GM19452 (cell line): ENCODE results near the gene NTN3.
"Not testable (repeated sequence)": the region's sequence is repeated elsewhere in the genome, so short reads cannot be mapped to it uniquely, and the experiment has no call there.

Experiments used
- ATAC-seq: cut with Tn5 transposase; IDR thresholded peaks from one replicate; pipeline ENCODE4 v1.9.1; 2021; ENCODE audit not compliant: unreplicated experiment

The NTN3 gene

DNA sequence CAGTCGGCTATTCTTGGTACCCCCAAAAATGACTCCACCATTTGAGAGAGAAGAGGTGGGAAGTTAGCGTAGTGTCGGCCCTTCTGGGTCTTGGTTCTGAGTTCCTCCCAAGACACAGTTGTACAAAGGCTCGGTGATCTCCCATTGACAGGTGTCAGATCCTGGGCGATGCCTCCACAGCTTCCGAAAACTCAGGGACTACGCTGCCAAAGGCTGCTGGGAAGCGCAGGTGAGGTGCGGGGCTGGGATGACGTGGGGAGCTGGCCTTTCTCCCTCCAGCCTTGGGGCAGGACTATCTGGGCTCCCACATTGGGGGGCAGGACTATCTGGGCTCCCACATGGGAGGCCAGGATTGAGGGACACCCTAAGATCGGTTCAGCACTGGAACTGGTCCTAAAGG is 31.5 kb upstream of the NTN3 start:
- ATAC-seq: no peak

DNA sequence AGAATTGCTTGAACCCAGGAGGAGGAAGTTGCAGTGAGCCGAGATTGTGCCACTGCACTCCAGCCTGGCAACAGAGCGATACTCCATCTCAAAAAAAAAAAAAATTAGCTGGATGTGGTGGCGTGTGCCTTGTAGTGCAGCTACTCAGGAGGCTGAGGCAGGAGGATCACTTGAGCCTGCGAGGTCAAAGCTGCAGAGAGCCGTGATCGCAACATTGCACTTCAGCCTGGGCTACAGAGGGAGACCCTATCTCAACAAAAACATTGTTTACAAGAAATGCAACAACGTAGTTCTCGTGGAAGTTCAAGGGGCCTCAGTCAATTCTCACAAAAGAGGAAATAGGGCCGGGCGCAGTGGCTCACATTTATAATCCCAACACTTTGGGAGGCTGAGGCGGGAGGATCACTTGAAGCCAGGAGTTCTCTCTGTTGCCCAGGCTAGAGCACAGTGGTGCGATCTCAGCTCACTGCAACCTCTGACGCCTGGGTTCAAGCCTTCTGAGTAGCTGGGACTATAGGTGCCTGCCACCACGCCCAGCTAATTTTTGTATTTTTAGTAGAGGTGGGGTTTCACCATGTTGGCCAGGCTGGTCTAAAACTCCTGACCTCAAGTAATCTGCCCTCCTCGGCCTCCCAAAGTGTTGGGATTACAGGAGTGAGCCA is 29.8 kb upstream of the NTN3 start:
- not testable (repeated sequence) for ATAC-seq

DNA sequence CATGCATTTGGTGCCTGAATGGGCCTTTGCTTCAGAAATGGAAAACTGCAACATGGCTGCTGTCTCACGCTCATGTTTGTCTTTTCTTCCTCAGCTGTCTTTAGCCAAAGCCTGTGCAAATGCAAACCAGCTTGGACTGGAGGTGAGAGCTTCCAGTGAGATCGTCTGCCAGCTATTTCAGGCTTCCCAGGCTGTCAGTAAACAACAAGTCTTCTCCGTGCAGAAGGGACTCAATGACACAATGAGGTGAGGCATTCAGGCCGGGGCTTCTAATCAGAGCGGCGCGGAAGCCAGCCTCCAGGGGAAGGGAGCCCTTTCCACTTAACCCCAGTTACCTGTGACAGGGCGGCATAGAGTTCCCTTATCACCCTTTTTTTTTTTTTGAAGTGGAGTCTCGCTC is 27.5 kb upstream of the NTN3 start:
- ATAC-seq: no peak

DNA sequence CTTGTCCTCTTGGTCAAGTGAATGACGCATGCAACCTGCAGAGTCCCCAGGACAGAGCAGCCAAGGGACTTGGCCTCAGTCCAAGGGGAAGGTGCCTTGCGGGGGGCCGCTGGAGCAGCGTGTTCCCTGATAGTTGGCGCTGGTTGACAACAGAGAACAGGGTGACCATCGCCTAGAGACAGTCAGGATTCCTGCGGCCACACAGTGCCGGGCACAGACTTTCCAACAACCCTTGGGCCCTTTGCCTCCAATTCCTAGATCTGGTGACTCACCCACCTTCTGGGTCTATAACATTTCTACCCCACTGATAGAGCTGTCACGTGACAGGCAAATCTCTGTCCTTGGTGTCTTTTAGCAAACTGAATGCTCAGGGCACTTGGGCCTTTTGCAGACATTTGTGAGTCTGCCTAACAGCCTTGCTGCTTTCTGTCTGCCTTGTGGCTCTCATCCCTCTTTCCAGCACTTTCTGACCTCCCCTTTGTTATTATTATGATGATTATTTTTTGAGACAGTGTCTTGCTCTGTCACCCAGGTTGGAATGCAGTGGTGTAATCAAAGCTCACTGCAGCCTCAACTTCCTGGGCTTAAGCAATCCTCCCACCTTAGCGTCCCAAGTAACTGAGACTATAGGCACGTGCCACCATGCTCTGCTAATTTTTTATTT is 23.0 kb upstream of the NTN3 start:
- no peak for ATAC-seq

DNA sequence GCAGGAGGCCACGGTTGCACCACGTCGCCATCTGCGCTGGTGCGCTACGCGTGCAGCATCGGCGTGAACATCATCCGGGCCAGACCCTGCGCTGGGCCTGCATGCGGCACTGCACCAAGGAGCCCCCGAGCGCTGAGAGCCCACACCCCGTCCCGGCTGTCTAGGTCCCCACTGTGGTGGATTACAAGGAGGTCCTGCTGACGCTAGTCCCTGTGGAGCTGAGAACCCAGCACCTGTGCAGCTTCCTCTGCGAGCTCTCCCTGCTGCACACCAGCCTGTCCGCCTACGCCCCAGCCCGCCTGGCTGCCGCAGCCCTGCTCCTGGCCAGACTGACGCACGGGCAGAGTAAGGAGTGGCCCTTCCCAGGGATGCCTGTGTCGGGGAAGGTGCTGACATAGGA is 22.0 kb upstream of the NTN3 start:
- ATAC-seq: no peak

DNA sequence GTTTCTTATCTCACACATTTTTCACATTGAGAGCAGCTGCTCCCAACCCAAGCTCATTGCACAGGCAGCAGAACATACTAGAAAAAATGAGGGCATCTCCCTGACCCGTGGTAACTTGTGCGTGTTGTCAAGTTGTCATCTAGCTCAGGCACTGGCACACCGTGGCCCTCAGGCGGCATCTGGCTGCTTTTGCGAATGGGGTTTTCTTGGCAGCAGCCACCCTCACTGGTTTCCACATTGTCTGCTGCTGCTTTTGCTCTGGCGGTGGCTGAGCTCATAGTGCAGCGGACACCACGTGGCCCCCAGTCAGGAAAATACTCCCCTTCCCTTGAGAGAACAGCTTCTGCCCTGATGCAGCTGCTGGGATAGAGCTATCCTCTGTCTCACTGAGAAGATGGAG is 20.6 kb upstream of the NTN3 start:
- ATAC-seq: no peak

DNA sequence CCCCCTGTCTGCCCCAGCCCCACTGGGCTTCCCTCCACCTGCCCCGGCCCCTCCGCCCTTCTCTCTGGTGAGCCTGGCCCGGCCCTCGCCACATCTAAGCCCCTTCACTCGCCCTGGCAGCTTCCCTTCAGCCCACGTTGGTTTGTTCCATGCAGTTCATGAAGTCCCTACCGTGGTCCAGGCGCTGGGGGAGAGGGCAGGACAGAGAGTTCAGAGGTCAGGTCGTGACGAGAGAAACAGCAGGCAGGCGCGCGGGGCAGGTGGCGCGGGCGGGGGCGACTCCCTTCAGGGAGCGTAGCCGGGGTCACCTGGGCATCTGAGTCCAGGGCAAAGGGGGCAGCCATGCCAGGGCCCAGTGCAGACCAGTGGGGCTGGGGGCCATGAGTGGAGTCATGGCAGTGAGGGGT is 20.1 kb upstream of the NTN3 start:
- ATAC-seq: no peak

DNA sequence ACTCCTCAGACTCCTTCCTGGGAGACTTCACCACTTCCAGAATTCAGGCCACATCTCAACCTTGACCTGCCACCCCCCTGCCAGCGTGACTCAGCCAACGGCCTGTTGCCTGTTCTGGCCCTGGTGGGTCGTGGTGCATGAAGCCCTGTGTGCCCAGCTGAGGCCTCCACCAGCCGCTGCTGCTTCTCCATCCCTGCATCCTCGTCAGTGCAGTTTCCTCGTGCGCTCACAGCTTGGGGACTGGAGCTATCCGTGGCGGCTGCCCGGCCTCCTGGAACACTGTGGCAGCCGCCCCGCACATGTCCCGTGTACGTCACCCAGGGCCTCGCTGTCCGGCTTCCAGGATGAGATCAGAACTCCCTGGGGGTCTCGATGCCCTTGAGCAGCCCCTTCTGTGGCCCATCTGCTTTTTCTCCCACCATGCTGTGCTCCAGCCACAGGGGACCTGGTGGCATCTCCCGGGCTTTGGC is 19.2 kb upstream of the NTN3 start:
- ATAC-seq: no peak

DNA sequence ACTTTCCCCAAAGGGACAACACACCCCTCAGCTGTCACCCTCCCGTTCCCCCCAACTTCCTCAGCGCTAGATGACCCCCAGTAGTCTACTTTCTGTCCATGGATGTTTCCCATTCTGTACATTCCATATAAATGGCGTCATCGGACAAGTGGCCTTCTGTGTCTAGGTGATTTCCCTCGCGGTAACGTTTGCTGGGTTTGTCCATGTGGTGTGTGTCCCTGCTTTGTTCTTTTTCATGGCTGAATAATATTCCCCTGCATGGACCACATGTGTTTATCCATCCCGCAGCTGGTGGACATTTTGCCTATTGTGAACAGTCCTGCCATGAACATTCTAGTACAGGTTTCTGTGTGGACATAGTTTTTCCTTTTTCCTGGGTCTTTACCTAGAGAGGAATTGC is 18.4 kb upstream of the NTN3 start:
- no peak for ATAC-seq

DNA sequence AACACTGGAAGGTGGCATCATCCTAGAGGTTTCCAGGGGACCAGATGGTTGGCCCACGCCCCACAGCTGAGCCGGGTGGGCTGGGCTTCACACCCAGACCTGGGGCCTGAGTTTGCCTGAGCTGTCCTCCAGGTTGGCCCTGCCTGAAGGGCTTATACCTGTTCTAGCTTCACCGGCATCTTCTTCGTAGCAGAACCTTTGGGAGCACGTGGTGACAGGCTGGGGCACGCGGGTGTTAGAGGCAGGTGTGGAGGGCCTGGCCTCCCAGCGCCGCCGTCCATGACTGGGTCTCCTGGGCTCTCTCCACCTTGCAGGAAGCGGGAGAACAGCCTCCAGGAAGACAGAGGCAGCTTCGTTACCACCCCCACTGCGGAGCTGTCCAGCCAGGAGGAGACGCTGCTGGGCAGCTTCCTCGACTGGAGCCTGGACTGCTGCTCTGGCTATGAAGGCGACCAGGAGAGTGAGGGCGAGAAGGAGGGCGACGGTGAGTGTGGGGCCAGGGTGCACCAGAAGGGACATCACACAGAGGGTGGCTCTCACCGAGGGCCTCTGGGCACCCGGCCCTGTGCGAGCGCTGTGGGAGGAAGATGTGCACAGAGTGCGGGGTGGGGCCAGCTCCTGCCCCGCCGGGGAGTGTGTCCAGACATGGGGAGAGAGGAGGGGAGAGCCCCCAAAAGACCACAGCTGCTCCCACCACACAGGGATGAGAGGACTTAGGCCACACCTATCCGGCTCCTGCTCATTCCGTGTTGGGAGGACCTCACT is 15.8 kb upstream of the NTN3 start:
- ATAC-seq: no peak

DNA sequence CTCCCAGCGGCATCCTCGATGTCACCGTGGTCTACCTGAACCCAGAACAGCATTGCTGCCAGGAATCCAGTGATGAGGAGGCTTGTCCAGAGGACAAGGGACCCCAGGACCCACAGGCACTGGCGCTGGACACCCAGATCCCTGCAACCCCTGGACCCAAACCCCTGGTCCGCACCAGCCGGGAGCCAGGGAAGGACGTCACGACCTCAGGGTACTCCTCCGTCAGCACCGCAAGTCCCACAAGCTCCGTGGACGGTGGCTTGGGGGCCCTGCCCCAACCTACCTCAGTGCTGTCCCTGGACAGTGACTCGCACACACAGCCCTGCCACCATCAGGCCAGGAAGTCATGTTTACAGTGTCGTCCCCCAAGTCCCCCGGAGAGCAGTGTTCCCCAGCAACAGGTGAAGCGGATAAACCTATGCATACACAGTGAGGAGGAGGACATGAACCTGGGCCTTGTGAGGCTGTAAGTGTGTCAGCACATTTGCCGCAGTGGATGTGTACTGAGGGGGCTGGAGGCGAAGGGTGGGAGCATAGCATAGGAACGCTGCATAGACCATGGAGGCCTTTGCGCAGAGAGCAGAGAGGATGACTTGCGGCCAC is 14.4 kb upstream of the NTN3 start:
- ATAC-seq: no peak

DNA sequence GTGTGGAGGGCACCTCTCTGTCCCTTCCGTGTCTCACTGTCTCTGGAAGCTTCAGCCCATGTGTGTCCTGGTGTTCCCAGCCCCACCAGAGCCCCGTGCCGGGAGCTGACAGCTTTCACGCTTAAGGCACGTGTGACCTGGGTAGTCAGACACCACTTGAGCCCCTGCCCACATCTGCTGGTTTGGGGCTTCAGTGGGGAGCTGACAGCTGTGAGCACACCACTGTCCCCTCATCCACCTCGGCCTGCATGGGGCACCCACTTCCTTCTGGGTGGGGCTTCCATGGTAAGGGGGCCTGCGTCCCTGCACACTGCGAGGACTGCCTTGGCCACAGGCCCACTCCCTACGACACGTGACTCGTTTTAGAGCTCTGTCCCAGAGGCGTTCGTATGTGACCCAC is 13.8 kb upstream of the NTN3 start:
- ATAC-seq: no peak

DNA sequence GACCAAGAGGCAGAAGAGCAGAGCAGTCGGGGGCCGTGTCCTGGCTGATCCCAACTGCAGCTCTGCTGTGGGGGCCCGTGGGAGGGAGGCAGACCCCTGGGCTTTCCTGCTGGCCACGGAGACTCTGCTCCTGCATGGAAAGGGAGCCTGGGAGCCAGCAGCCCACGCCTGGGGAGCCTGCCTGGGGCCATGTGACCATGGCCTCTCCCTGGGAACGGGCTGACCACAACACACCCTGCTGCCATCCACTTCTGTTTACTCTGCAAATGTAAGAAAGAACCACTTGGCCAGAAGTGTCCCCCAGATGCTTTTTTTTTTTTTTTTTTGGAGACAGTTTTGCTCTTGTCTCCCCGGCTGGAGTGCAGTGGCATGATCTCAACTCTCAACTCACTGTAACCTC is 13.2 kb upstream of the NTN3 start:
- ATAC-seq: no peak

DNA sequence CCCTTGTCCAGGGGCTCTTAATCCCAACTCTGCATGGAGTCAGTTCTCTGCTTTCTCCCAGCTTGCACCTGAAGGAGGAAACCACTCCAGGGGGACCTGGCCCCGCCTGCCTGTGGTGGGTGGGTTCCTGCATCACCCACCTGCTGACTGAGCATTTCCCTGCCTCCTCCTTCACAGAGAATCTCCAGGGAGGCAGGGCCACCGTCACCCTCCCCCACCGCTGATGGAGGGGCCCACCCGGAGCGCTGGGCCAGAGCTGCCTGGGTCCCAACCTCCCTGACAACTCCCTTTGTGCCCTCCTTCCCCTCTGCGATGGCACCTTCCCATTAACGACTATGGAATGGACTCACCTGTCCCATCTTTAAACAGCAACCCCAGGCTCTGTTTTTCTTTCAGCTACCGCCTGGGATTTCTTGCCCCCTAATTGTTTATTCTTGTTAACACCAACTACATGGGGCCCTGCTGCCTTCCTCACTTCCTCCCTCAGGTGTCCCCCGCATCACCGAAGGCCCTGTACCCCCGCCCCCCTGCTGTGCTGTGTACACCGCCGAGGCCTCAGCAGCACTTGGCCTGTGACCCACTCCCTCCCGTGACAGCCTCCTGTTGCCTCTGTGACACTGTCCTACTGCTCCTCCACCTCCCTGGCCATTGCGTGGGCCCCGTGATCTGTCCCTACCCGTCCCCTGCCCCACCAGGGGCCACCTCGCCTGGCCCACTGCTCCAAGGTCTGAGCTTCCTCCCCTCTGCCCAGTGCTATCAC is 12.0 kb upstream of the NTN3 start:
- ATAC-seq: no peak

DNA sequence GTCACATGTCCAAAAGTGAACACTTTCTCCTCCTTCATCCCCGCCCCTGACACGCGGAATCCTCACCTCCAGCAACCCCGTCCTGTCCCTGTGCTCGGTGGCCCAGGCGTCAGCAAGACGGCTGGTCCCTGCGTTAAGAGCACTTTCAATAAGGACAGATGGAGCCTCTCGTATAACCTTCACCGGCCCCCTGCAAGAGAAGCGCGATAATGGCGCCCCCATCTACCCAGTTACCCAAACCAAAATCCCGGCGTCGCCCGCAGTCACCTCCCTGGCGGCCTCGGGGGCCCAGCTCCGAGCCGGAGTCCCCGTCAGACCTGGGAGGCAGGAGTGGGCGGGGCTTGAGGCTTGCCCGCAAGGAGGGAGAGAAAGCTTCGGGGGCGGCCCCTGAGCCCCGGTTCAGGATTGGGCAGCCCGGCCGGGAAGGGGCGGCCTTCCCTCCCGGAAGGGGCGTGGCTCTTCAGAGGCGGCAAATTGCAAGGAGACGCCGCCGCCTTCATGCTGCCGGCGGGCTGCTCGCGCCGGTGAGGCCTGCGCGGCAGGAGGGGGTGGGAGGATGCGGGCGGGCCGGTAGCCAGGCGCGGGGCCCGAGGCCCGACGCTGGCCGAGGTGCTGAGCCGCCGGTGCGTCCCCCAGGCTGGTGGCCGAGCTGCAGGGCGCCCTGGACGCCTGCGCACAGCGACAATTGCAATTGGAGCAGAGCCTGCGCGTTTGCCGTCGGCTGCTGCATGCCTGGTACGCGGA is 11.3 kb upstream of the NTN3 start, which contains the start of gene TEDC2:
TSS of gene TEDC2 (plus strand) at position 463 of the 744 bp plus-strand sequence. CDS start at position 499, 36 bp downstream.
- peak; percentile 88 for ATAC-seq

DNA sequence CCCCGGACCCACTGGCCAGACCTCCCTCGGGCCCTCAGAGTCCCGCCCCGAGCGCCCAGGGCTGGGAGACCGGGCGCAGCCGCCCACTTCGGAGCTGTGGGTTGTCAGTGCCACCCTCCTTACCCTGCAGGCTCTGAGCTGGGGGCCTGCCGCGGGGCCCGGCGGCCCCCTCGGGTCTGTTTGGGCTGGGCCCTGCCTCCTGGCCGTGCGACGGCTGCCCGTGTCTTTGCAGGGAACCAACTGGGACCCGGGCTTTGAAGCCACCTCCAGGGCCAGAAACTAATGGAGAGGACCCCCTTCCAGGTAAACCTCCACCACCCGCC is 10.7 kb upstream of the NTN3 start:
- no peak for ATAC-seq

DNA sequence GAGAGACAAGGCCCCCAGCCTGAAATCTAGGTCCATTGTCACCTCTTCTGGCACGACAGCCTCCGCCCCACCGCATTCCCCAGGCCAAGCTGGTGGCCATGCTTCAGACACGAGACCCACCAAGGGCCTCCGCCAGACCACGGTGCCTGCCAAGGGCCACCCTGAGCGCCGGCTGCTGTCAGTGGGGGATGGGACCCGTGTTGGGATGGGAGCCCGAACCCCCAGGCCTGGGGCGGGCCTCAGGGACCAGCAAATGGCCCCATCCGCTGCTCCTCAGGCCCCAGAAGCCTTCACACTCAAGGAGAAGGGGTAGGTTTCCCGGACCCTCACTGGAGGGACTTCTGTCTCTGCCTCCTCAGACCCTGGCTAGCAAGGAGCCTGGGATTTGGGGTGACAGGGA is 10.2 kb upstream of the NTN3 start:
- ATAC-seq: no peak

DNA sequence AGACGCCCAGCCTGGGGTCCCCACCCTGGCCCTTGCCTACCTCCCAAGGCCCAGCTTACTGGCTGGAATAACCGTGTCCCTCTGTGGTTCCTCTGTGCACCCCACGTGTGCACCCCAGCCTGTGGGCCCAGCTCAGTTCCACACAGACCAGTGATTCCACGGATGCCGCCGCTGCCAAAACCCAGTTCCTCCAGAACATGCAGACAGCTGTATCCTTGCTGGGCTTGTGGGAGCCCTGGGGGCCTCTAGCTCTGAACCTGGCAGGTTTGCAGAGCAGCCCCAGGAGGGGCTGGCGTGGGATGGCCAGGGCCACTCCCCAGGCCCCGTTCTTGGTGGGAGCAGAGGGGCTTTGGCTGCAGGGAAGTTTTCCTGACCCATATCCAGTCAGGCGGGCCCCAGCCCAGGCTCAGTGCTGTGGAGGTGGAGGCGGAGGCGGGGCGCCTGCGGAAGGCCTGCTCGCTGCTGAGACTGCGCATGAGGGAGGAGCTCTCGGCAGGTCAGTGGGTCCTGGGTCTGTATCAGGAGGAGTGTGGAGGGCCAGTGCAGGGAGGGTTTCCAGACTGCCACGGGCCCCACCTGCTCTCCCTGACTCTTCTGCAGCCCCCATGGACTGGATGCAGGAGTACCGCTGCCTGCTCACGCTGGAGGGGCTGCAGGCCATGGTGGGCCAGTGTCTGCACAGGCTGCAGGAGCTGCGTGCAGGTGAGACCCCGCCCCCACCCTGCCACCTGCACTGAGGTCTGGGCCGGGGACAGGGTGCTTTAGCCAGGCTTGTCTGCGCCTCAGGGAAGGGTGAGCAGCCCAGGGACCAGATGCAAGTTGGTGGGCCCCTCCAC is 8.8 kb upstream of the NTN3 start:
- ATAC-seq: no peak

DNA sequence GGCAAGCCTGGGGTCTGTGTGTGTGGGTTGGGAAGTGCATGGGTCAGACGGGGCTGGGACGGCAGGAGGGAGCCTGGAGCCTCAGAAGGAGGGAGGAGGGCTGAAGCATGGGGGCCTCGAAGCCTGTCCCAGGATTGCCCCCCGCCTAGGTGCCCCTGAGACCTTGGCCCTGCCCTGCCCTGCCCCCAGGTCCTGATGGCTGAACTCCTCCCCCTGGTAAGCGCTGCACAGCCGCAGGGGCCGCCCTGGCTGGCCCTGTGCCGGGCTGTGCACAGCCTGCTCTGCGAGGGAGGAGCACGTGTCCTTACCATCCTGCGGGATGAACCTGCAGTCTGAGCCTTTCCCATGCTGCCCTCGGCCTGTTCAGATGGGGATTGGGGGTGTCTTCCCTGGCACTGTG is 6.8 kb upstream of the NTN3 start:
- no peak for ATAC-seq
